Mesenchymal stem cell (in vitro differentiated cells and primary cell): ENCODE data around the gene SCD5.

ENCODE experiments used
- DNase-seq: peaks from one replicate; pipeline ENCODE4 v3.0.0-alpha.2; 2013
- H2AFZ ChIP-seq: one replicate; pipeline ENCODE4 v1.6.1; 2013; ENCODE audit warnings: low read depth, mild to moderate bottlenecking, control low read depth, inconsistent platforms, low read length, moderate library complexity
- H2AK5ac ChIP-seq: 2 replicates; pipeline ENCODE4 v1.6.1; 2013; ENCODE audit warnings: low read length, moderate library complexity, mild to moderate bottlenecking, inconsistent platforms; ENCODE audit not compliant: severe bottlenecking
- H2BK120ac ChIP-seq: one replicate; pipeline ENCODE4 v1.6.1; 2013; ENCODE audit warnings: low read depth, mild to moderate bottlenecking, inconsistent platforms, low read length, moderate library complexity
- H2BK12ac ChIP-seq, 2 experiments: one replicate each; pipeline ENCODE4 v1.6.1; 2013; ENCODE audit warnings: inconsistent platforms in 2 of 2, low read length in 2 of 2, mild to moderate bottlenecking in 2 of 2, moderate library complexity in 2 of 2, control low read depth in 1 of 2
- H2BK15ac ChIP-seq: one replicate; pipeline ENCODE4 v1.6.1; 2013; ENCODE audit warnings: mild to moderate bottlenecking, low read depth, inconsistent platforms; ENCODE audit not compliant: poor library complexity, severe bottlenecking
- H2BK5ac ChIP-seq: 2 replicates; pipeline ENCODE4 v1.6.1; 2013; ENCODE audit warnings: low read depth, mild to moderate bottlenecking, low read length, control low read depth, inconsistent platforms; ENCODE audit not compliant: poor library complexity, severe bottlenecking
- H3K14ac ChIP-seq, 2 experiments: one replicate each; pipeline ENCODE4 v1.6.1; 2013; ENCODE audit warnings: inconsistent platforms in 2 of 2, low read length in 2 of 2, control low read depth in 1 of 2, mild to moderate bottlenecking in 1 of 2, moderate library complexity in 1 of 2
- H3K18ac ChIP-seq, 2 experiments: one replicate each; pipeline ENCODE4 v1.6.1; 2013; ENCODE audit warnings: inconsistent platforms in 2 of 2, low read length in 2 of 2, control low read depth in 1 of 2, low read depth in 1 of 2, mild to moderate bottlenecking in 1 of 2
- H3K23ac ChIP-seq, 2 experiments: one replicate each; pipeline ENCODE4 v1.6.1; 2013; ENCODE audit warnings: inconsistent platforms in 2 of 2, low read length in 2 of 2, mild to moderate bottlenecking in 2 of 2, moderate library complexity in 2 of 2, control low read depth in 1 of 2
- H3K27ac ChIP-seq: 2 replicates; pipeline ENCODE4 v1.5.1; 2013; ENCODE audit warnings: mild to moderate bottlenecking, moderate library complexity, low read length, control low read depth, inconsistent platforms; ENCODE audit not compliant: poor library complexity, severe bottlenecking
- H3K27me3 ChIP-seq, 2 experiments: 2 replicates each; pipeline versions ENCODE4 v1.6.1 to v1.7.0; 2013; ENCODE audit warnings: low read length in 2 of 2, mild to moderate bottlenecking in 2 of 2, moderate library complexity in 2 of 2, control low read depth in 1 of 2, inconsistent platforms in 1 of 2; ENCODE audit not compliant: control insufficient read depth in 1 of 2, insufficient read depth in 1 of 2
- H3K36me3 ChIP-seq, 2 experiments: 2 replicates each; pipeline versions ENCODE4 v1.6.1 to v1.7.0; 2013; ENCODE audit warnings: low read length in 2 of 2, control low read depth in 1 of 2, inconsistent platforms in 1 of 2, low read depth in 1 of 2, mild to moderate bottlenecking in 1 of 2; ENCODE audit not compliant: insufficient read depth in 2 of 2, control insufficient read depth in 1 of 2
- H3K4ac ChIP-seq, 2 experiments: one replicate each; pipeline ENCODE4 v1.6.1; 2013; ENCODE audit warnings: inconsistent platforms in 2 of 2, low read length in 2 of 2, mild to moderate bottlenecking in 2 of 2, moderate library complexity in 2 of 2, control low read depth in 1 of 2, low read depth in 1 of 2
- H3K4me1 ChIP-seq: 2 replicates; pipeline ENCODE4 v1.6.1; 2013; ENCODE audit warnings: low read depth, low read length, control low read depth; ENCODE audit not compliant: control insufficient read depth, insufficient read depth
- H3K4me2 ChIP-seq: 2 replicates; pipeline ENCODE4 v1.6.1; 2013; ENCODE audit warnings: low read length, mild to moderate bottlenecking, inconsistent platforms; ENCODE audit not compliant: poor library complexity, severe bottlenecking
- H3K4me3 ChIP-seq, 2 experiments: 2 replicates each; pipeline versions ENCODE4 v1.5.1 to v1.7.0; 2013; ENCODE audit warnings: low read length in 2 of 2, mild to moderate bottlenecking in 2 of 2, control low read depth in 1 of 2, low read depth in 1 of 2; ENCODE audit not compliant: insufficient read depth in 1 of 2
- H3K79me1 ChIP-seq: replicated peaks from 2 replicates; pipeline ENCODE4 v1.6.1; 2013; ENCODE audit warnings: mild to moderate bottlenecking, control low read depth, low read length, inconsistent platforms; ENCODE audit not compliant: poor library complexity, severe bottlenecking
- H3K9ac ChIP-seq: 2 replicates; pipeline ENCODE4 v1.7.0; 2013; ENCODE audit warnings: mild to moderate bottlenecking, low read length, moderate library complexity
- H3K9me3 ChIP-seq: 2 replicates; pipeline ENCODE4 v1.7.0; 2013; ENCODE audit warnings: mild to moderate bottlenecking, low read length; ENCODE audit not compliant: control insufficient read depth
- H4K8ac ChIP-seq: one replicate; pipeline ENCODE4 v1.6.1; 2013; ENCODE audit warnings: inconsistent platforms, mild to moderate bottlenecking, low read length, moderate library complexity
- H4K91ac ChIP-seq: one replicate; pipeline ENCODE4 v1.6.1; 2013; ENCODE audit warnings: mild to moderate bottlenecking, low read length, inconsistent platforms
- WGBS: methylation state at CpG from one replicate; pipeline ENCODE4 v1.1.7; 2013; ENCODE audit warnings: mixed read lengths; 5-methylcytosine and 5-hydroxymethylcytosine counted together

The SCD5 gene

DNA sequence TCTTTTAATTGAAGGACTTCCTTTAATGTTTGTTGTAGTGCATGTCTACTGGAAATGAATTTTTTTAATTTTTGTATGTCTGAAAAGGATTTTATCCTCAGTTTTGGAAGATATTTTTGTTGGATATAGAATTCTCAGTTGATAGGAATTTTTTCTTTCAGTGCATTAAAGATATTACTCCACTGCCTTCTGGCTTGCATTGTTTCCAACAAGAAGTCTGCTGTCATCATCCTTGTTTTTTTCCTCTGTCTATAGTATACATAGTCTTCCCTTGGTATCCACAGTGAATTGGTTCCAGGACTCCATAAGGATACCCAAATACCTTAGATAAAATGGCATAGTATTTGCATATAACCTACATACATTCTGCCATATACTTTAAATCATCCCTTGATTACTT, 33.5 kb downstream of the SCD5 start:
- H2BK5ac ChIP-seq = no peak overlapping the region
- H3K36me3 ChIP-seq = no peaks in the 10 kb centered on the region
- no peaks in the 10 kb centered on the region for H3K4me1 ChIP-seq
- no peak overlapping the region for H3K4me2 ChIP-seq
- no peak overlapping the region for H2AFZ ChIP-seq
- H4K91ac ChIP-seq = no peak overlapping the region
- DNase-seq = no peak
- H3K9ac ChIP-seq = no peak overlapping the region
- H2BK120ac ChIP-seq = no peak overlapping the region
- H3K4ac ChIP-seq = no peak overlapping the region
- no peak overlapping the region for H4K8ac ChIP-seq
- H3K27ac ChIP-seq = no peak overlapping the region
- H2BK15ac ChIP-seq = no peak overlapping the region
- no peak overlapping the region for H3K4me3 ChIP-seq
- H3K18ac ChIP-seq = no peak overlapping the region
- no peak overlapping the region for H2BK12ac ChIP-seq
- peaks cover 17% of the 10 kb centered on the region for H3K79me1 ChIP-seq
- H3K14ac ChIP-seq = no peak overlapping the region
- no peaks in the 10 kb centered on the region for H3K27me3 ChIP-seq
- H3K23ac ChIP-seq = no peak overlapping the region
- H2AK5ac ChIP-seq = no peak overlapping the region
- H3K9me3 ChIP-seq = peaks cover 34% of the 10 kb centered on the region

DNA sequence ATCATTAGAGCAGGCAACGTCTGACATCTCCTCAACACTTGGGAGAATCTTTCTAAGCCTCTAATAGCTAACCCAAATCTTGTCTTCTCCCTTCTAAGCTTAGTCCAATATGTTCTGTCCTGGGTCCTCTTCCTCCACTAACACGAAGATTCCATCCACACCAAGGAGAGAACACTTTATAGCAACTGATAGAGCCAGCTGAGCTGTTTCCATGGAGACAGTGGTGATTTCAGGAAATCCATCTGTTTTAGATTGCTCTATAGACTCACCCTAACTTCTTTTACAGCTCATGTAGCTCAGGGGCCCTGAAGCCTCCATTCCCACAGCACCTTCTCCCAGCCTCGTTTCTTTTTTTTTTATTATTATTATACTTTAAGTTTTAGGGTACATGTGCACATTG, 37.4 kb downstream of the SCD5 start:
- H2AK5ac ChIP-seq = no peak overlapping the region
- DNase-seq = no peak
- no peak overlapping the region for H3K4ac ChIP-seq
- H2AFZ ChIP-seq = no peak overlapping the region
- H3K9ac ChIP-seq = no peak overlapping the region
- H4K8ac ChIP-seq = no peak overlapping the region
- H3K18ac ChIP-seq = no peak overlapping the region
- H3K23ac ChIP-seq = no peak overlapping the region
- 69% methylated on average over 2 of the region's 3 CpGs for WGBS
- peaks cover 24% of the 10 kb centered on the region for H3K9me3 ChIP-seq
- peaks cover 20% of the 10 kb centered on the region for H3K79me1 ChIP-seq
- H3K27me3 ChIP-seq = peaks cover 0 to 3% of the 10 kb centered on the region in 2 experiments
- no peak overlapping the region for H2BK120ac ChIP-seq
- no peak overlapping the region for H4K91ac ChIP-seq
- H3K27ac ChIP-seq = no peak overlapping the region
- no peak overlapping the region for H3K4me3 ChIP-seq
- H3K14ac ChIP-seq = no peak overlapping the region
- H2BK5ac ChIP-seq = no peak overlapping the region
- peaks cover 0 to 5% of the 10 kb centered on the region in 2 experiments for H3K36me3 ChIP-seq
- no peak overlapping the region for H2BK12ac ChIP-seq
- no peaks in the 10 kb centered on the region for H3K4me1 ChIP-seq
- H2BK15ac ChIP-seq = no peak overlapping the region
- no peak overlapping the region for H3K4me2 ChIP-seq

DNA sequence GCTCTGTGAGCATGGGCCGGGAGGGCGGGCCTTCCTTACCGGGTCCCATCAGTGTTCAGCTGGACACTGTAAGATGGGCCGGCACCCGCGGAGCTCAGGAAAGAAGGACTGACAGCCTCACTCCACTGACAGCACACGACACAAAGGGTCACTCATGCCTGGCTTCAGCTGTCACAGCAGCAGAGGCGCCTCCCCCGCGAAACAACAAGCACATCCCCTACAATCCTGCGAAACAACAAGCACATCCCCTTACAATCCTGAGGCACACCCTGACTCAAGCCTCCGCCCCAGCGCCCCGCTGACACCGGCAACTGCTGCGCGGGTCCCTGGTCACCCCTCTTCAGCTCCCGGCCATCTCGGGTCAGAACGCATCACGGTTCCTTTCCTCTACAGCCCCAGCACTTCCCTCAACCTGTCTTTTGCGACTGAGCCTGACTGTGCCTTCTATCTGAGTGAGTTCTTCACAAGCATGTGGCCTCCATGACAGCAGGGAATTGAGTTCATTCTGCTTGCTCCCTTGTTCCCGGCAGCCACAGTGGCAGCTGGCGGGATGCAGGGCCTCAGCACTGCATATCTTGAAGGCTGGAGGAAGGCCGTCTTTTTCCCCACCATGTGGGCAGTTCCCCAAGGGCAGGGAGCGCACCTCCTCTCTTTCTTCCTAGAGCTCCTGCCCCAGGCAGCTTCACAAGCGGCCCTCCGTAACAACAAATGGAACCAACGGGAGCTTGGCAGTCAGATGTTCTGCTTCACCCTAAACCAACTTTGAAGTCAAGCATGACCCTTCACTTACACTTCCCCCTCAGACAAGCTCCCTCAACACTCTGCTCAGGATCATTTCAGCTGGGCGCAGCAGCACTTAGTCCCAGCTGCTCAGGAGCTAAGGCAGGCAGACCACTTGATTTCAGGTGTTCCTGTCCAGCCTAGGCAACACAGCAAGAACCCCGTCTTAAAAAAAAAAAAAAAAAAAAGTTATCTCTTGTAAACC, 39.6 kb downstream of the SCD5 start:
- Histone ChIP-seq H3K9ac (no peak overlapping the region), H3K14ac (no peak overlapping the region), H3K4me2 (no peak overlapping the region), H4K91ac (no peak overlapping the region), H2BK12ac (no peak overlapping the region), H2BK15ac (no peak overlapping the region), H3K36me3 (peaks cover 0 to 5% of the 10 kb centered on the region in 2 experiments), H3K23ac (no peak overlapping the region), H3K27me3 (peaks cover 0 to 3% of the 10 kb centered on the region in 2 experiments), H4K8ac (no peak overlapping the region), H3K27ac (no peak overlapping the region), H3K4me3 (no peak overlapping the region), H2AK5ac (no peak overlapping the region), H3K9me3 (peaks cover 3% of the 10 kb centered on the region), H3K18ac (no peak overlapping the region), H3K79me1 (peaks cover 25% of the 10 kb centered on the region), H2AFZ (no peak overlapping the region), H2BK5ac (no peak overlapping the region), H2BK120ac (no peak overlapping the region), H3K4ac (no peak overlapping the region), H3K4me1 (no peaks in the 10 kb centered on the region)
- WGBS = 79% methylated on average over 31 of the region's 31 CpGs
- no peak for DNase-seq

DNA sequence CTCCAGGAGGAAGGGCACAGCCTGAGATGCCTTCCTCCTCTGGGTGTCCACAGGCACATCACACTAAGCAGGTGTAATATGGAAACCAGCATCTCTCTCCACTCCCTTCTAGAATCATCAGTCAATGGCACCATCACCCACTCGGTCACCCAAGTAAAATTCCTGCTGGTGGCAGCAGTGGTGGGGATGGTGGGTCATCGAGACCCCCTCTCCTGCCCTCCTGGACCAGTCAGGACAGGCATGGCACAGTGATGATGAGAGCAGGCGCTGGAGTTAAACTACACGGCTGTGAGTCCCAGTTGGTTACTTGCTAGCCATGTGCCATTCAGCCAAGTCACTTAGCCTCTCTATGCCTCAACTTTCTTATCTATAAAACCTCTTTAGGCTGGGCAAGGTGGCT, 42.5 kb downstream of the SCD5 start:
- DNase-seq = no peak
- Histone ChIP-seq H3K27ac (no peak overlapping the region), H2AFZ (no peak overlapping the region), H3K36me3 (peaks cover 0 to 5% of the 10 kb centered on the region in 2 experiments), H4K91ac (no peak overlapping the region), H3K18ac (no peak overlapping the region), H3K9me3 (no peaks in the 10 kb centered on the region), H3K4ac (no peak overlapping the region), H3K4me2 (no peak overlapping the region), H3K27me3 (peaks cover 0 to 3% of the 10 kb centered on the region in 2 experiments), H4K8ac (no peak overlapping the region), H2BK12ac (no peak overlapping the region), H2BK15ac (no peak overlapping the region), H3K79me1 (peaks cover 26% of the 10 kb centered on the region), H2BK5ac (no peak overlapping the region), H3K4me3 (no peak overlapping the region), H2BK120ac (no peak overlapping the region), H3K4me1 (peaks cover 3% of the 10 kb centered on the region), H3K9ac (no peak overlapping the region), H3K14ac (no peak overlapping the region), H2AK5ac (no peak overlapping the region), H3K23ac (no peak overlapping the region)
- WGBS = 78% methylated on average over 4 of the region's 4 CpGs
